Glutamatergic neuron (in vitro differentiated cells): ENCODE measurements around the gene EID1. TPM values are rescaled to one million over a fixed set of nuclear protein-coding genes. Genes with fewer than 3 reads are reported as not detected.

Experiments
- DNase-seq: peaks from one replicate; pipeline ENCODE4 v3.0.0; 2022
- H3K27ac Mint-ChIP-seq: one replicate; pipeline ENCODE4 v1.8.0; 2020; ENCODE audit warnings: mild to moderate bottlenecking, mixed read lengths, inconsistent platforms; ENCODE audit not compliant: unreplicated experiment
- H3K27me3 Mint-ChIP-seq: one replicate; pipeline ENCODE4 v1.8.0; 2020; ENCODE audit warnings: mild to moderate bottlenecking, moderate library complexity, mixed read lengths, inconsistent platforms; ENCODE audit not compliant: unreplicated experiment
- H3K36me3 Mint-ChIP-seq: one replicate; pipeline ENCODE4 v1.8.0; 2020; ENCODE audit warnings: mild to moderate bottlenecking, mixed read lengths, inconsistent platforms; ENCODE audit not compliant: unreplicated experiment
- H3K4me1 Mint-ChIP-seq: one replicate; pipeline ENCODE4 v1.8.0; 2020; ENCODE audit warnings: mild to moderate bottlenecking, low read depth, mixed read lengths, inconsistent platforms; ENCODE audit not compliant: unreplicated experiment
- H3K4me3 Mint-ChIP-seq: one replicate; pipeline ENCODE4 v1.8.0; 2020; ENCODE audit warnings: mild to moderate bottlenecking, mixed read lengths, inconsistent platforms; ENCODE audit not compliant: unreplicated experiment
- H3K9me3 Mint-ChIP-seq: one replicate; pipeline ENCODE4 v1.8.0; 2020; ENCODE audit warnings: mild to moderate bottlenecking, moderate library complexity, mixed read lengths, inconsistent platforms; ENCODE audit not compliant: unreplicated experiment
- total RNA-seq: library from RNA; stranded (reverse); fragmentation: NEBNext Ultra II Directional; extraction: Animal tissue kit (Norgen Biotek cat#: 25700); gene quantifications from one replicate; pipeline ENCODE4 v1.2.1, GENCODE V29; 2021; ENCODE audit not compliant: unreplicated experiment
- TF ChIP-seq, protein P1 (sequence below): fragments of 200-600 bp; sonication (generic); IDR thresholded peaks from one replicate; pipeline ENCODE4 v1.5.0; 2021; ENCODE audit not compliant: partially characterized antibody, unreplicated experiment

Gene EID1
- total RNA-seq, 1 donor from 2014 or later = 146 TPM

DNA sequence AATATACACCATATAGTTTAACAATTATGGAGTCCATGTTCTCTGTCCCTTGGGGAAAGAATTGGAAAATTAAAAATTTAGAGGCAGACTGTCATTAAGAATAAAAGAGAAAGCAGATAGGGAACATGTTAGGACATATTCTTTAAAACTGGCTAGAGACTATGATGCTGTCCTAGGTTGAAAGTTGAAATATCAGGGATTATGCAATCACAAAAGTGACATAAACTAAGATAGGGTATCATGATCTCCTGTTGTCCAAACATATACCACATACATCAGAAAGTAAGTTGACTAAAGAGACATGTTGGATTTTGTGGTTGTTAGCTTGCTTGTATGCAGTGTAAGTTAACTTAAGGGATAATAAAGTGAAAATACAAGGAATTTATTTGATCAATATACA, 9.9 kb upstream of the EID1 start:
- TF ChIP-seq, protein P1, sequence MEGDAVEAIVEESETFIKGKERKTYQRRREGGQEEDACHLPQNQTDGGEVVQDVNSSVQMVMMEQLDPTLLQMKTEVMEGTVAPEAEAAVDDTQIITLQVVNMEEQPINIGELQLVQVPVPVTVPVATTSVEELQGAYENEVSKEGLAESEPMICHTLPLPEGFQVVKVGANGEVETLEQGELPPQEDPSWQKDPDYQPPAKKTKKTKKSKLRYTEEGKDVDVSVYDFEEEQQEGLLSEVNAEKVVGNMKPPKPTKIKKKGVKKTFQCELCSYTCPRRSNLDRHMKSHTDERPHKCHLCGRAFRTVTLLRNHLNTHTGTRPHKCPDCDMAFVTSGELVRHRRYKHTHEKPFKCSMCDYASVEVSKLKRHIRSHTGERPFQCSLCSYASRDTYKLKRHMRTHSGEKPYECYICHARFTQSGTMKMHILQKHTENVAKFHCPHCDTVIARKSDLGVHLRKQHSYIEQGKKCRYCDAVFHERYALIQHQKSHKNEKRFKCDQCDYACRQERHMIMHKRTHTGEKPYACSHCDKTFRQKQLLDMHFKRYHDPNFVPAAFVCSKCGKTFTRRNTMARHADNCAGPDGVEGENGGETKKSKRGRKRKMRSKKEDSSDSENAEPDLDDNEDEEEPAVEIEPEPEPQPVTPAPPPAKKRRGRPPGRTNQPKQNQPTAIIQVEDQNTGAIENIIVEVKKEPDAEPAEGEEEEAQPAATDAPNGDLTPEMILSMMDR = no peak
- Mint-ChIP-seq H3K4me3 (no peak overlapping the region), H3K27me3 (peaks cover 3% of the 10 kb centered on the region), H3K9me3 (no peaks in the 10 kb centered on the region), H3K4me1 (peaks cover 15% of the 10 kb centered on the region), H3K36me3 (no peaks in the 10 kb centered on the region), H3K27ac (no peak overlapping the region)
- DNase-seq = no peak

DNA sequence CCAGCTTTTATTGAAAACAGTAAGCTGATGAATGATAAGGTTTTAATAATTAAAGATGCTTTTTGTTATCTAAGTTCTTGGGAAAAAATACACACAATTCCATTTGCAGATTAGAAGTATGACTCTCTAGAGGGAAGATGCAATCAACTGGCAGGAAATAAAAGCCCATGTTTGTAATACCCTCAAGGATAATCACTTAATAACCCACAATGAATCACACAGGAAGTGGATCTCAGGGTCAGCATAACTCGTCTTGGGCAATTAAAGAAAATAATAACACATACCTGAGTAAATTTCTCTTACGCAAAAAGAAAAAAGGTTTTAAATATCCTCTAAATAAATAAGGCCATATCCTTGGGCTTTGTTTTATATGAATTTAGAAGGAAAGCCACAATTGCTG, 9.4 kb upstream of the EID1 start:
- TF ChIP-seq, protein P1 = no peak
- Mint-ChIP-seq H3K27me3 (peaks cover 3% of the 10 kb centered on the region), H3K4me3 (no peak overlapping the region), H3K9me3 (no peaks in the 10 kb centered on the region), H3K4me1 (peaks cover 15% of the 10 kb centered on the region), H3K36me3 (no peaks in the 10 kb centered on the region), H3K27ac (no peak overlapping the region)
- no peak for DNase-seq

DNA sequence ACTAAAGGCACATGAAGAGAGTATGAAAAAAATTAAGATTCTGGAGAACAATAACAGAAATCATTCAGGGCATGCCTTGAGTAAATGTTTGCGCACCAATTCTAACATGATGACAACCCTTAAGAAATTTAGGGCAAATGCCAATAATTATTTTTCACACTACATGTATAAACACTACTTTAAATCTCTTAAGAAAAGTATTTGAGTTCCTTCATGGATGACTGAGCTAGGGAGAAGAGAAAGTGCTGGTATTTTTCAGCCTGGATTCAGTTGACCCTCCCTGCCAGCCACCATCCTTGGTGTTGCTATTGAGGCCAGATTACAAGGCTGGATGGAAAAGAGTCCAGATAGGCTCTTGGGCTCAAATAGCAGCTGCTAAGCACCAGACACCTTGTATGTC, 8.0 kb upstream of the EID1 start:
- H3K27me3 Mint-ChIP-seq = peaks cover 2% of the 10 kb centered on the region
- TF ChIP-seq, protein P1 = no peak
- DNase-seq = no peak
- H3K4me3 Mint-ChIP-seq = no peak overlapping the region
- peaks cover 15% of the 10 kb centered on the region for H3K4me1 Mint-ChIP-seq
- no peaks in the 10 kb centered on the region for H3K36me3 Mint-ChIP-seq
- H3K27ac Mint-ChIP-seq = no peak overlapping the region
- H3K9me3 Mint-ChIP-seq = no peaks in the 10 kb centered on the region

DNA sequence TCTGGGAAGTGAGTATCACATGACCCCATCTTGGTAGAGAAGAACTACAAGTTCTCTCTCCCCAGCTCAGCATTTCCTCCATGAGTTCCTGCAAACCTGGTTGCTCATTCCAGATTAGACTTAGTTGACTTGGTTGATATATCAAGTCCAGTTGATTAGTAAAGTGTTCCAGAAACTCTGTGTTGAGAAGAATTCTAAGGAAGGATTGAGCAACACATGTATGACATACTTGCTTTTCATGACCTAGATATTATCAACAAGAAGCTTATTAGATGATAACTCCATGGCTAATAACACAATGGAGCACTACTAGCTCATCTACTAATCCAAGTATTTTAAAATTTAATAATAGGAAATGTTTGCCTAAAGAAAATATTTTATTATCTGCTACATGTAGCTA, 6.4 kb upstream of the EID1 start:
- Mint-ChIP-seq H3K36me3 (no peaks in the 10 kb centered on the region), H3K4me3 (no peak overlapping the region), H3K27me3 (no peaks in the 10 kb centered on the region), H3K9me3 (no peaks in the 10 kb centered on the region), H3K27ac (no peak overlapping the region), H3K4me1 (peaks cover 3% of the 10 kb centered on the region)
- DNase-seq = no peak
- TF ChIP-seq, protein P1 = no peak

DNA sequence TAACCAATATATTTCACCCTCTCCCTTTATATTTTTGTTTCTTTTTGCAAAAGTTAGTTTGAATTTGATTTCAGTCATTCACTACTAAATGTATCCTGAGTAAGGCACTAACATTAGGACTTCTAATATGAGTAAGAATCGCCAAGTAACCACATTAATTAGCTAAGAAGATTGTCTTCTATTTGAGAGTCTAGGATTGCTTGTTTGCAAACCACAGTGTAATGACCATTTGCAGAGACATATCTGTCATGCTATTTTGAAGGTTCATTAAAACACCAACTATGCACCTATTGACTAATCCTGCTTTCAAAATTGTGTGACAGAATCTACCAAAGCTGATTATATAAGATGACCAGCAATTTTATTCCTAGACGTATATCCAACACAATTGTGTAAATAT, 5.3 kb upstream of the EID1 start:
- H3K27me3 Mint-ChIP-seq = no peaks in the 10 kb centered on the region
- no peaks in the 10 kb centered on the region for H3K4me1 Mint-ChIP-seq
- H3K27ac Mint-ChIP-seq = no peak overlapping the region
- no peak for DNase-seq
- H3K36me3 Mint-ChIP-seq = no peaks in the 10 kb centered on the region
- H3K4me3 Mint-ChIP-seq = no peak overlapping the region
- H3K9me3 Mint-ChIP-seq = peaks cover 2% of the 10 kb centered on the region
- TF ChIP-seq, protein P1 = no peak
